ENCODE measurements around the gene ARHGEF28.
A peak's percentile ranks its signal among the peaks of the same experiment; 100 is the strongest.

ARHGEF28 gene

DNA sequence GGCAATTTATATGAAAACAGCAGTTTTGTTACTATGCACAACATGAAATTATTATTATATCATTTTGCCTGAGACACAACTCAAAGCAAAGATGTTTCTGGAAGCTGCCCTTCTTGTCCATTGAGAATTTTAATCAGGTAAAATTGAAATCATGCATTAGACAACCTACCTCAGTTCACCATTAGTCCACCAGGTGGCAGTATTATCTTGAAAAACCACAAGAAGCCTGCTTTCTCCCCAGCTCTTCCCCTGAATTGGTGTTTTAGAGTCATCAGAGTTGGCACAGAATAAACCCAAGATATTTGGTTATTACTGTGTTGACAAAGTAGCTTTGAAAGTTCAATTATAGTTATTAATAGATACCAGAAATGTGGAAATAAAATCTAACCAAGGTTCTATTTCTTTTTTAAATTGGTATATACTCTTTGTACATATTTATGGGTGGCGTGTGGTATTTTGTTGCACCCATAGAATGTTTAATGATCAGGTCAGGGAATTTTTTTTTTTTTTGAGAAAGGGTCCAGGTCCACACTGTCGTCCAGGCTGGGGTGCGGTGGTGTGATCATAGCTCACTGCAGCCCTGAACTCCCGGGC lies 34.8 kb upstream of the ARHGEF28 start:
- Histone ChIP-seq H3K79me2 (ENCODE audit: control insufficient read depth, insufficient read depth, low read length, poor library complexity) (no peaks in the 10 kb centered on the region), H2BK12ac (ENCODE audit: low read length) (no peak overlapping the region), H4K91ac (ENCODE audit: low read depth, low read length) (no peak overlapping the region), H3K14ac (ENCODE audit: low read length) (no peak overlapping the region), H3K27me3 (ENCODE audit: insufficient read depth, low read length) (no peaks in the 10 kb centered on the region), H2BK5ac (ENCODE audit: low read depth, low read length, poor library complexity) (no peak overlapping the region), H3K9me3 (ENCODE audit: insufficient read depth, low read depth, low read length) (no peaks in the 10 kb centered on the region), H4K12ac (ENCODE audit: low read depth, low read length) (no peak overlapping the region), H3K27ac (ENCODE audit: low read depth, low read length) (no peak overlapping the region), H4K8ac (ENCODE audit: low read depth, low read length) (no peak overlapping the region), H2AFZ (ENCODE audit: insufficient read depth, low read length, poor library complexity) (no peak overlapping the region), H3K18ac (ENCODE audit: low read length) (no peak overlapping the region), H2AK5ac (ENCODE audit: low read length) (no peak overlapping the region), H3K79me1 (ENCODE audit: low read length) (no peaks in the 10 kb centered on the region), H3K4ac (ENCODE audit: low read depth, low read length) (no peak overlapping the region), H3K4me1 (ENCODE audit: control insufficient read depth in 1 of 2, insufficient read depth in 2 of 2, low read length in 2 of 2) (no peaks in the 10 kb centered on the region), H3K4me3 (ENCODE audit: low read depth, low read length) (no peak overlapping the region), H3K23ac (ENCODE audit: low read length) (no peak overlapping the region), H3K36me3 (ENCODE audit: control insufficient read depth in 1 of 2, insufficient read depth in 2 of 2, low read length in 2 of 2) (no peaks in the 10 kb centered on the region), H2BK120ac (ENCODE audit: insufficient read depth, low read length, poor library complexity) (no peak overlapping the region), H3K9ac (ENCODE audit: low read length) (no peak overlapping the region), H3K4me2 (ENCODE audit: low read length) (no peak overlapping the region)
- peak; percentile 60 to 93 for DNase-seq
- WGBS (ENCODE audit: extremely low coverage, insufficient coverage, insufficient read length), result no CpG with 5 or more reads among the region's 4 CpGs

DNA sequence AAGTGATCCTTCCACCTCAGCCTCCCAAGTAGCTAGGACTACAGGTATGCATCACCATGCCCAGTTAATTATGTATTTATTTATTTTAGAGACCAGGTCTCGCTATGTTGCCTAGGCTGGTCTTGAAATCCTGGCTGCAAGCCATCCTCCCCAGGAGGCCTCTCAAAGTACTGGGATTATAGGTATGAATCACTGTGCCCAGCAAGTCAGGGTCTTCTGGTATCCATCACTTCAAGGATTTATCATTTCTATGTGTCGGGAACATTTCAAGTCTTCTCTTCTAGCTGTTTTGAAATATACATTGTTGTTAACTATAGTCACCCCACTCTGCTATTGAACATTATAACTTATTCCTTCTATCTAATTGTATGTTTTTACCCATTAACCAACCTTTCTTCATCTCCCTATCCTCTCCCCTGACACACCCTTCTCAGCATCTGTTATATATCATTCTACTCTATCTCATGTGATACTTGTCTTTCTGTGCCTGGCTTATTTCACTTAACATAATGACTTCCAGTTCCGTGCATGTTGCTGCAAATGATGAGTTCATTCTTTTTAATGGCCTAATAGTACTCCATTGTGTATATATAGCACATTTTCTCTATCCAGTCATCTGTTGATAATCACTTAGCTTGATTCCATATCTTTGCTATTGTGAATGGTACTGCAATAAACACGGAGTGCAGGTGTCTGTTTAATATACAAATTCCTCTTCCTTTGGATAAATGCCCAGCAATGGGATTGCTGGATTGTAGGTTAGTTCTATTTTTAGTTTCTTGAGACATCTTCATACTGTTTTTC lies 34.1 kb upstream of the ARHGEF28 start:
- no peak overlapping the region for H3K18ac ChIP-seq (ENCODE audit: low read length)
- no peaks in the 10 kb centered on the region for H3K79me1 ChIP-seq (ENCODE audit: low read length)
- H3K79me2 ChIP-seq (ENCODE audit: control insufficient read depth, insufficient read depth, low read length, poor library complexity), result no peaks in the 10 kb centered on the region
- H3K36me3 ChIP-seq (ENCODE audit: control insufficient read depth in 1 of 2, insufficient read depth in 2 of 2, low read length in 2 of 2), result no peaks in the 10 kb centered on the region
- no peaks in the 10 kb centered on the region for H3K27me3 ChIP-seq (ENCODE audit: insufficient read depth, low read length)
- no peak overlapping the region for H2BK5ac ChIP-seq (ENCODE audit: low read depth, low read length, poor library complexity)
- no CpG with 5 or more reads among the region's 4 CpGs for WGBS (ENCODE audit: extremely low coverage, insufficient coverage, insufficient read length)
- no peak overlapping the region for H3K27ac ChIP-seq (ENCODE audit: low read depth, low read length)
- no peak overlapping the region for H3K4me3 ChIP-seq (ENCODE audit: low read depth, low read length)
- no peaks in the 10 kb centered on the region for H3K9me3 ChIP-seq (ENCODE audit: insufficient read depth, low read depth, low read length)
- H3K4me1 ChIP-seq (ENCODE audit: control insufficient read depth in 1 of 2, insufficient read depth in 2 of 2, low read length in 2 of 2), result no peaks in the 10 kb centered on the region
- H4K91ac ChIP-seq (ENCODE audit: low read depth, low read length), result no peak overlapping the region
- no peak for DNase-seq
- H4K12ac ChIP-seq (ENCODE audit: low read depth, low read length), result no peak overlapping the region
- no peak overlapping the region for H3K4me2 ChIP-seq (ENCODE audit: low read length)
- no peak overlapping the region for H3K4ac ChIP-seq (ENCODE audit: low read depth, low read length)
- no peak overlapping the region for H3K9ac ChIP-seq (ENCODE audit: low read length)
- no peak overlapping the region for H2AFZ ChIP-seq (ENCODE audit: insufficient read depth, low read length, poor library complexity)
- H4K8ac ChIP-seq (ENCODE audit: low read depth, low read length), result no peak overlapping the region
- H3K23ac ChIP-seq (ENCODE audit: low read length), result no peak overlapping the region
- no peak overlapping the region for H2BK120ac ChIP-seq (ENCODE audit: insufficient read depth, low read length, poor library complexity)
- no peak overlapping the region for H2AK5ac ChIP-seq (ENCODE audit: low read length)
- H2BK12ac ChIP-seq (ENCODE audit: low read length), result no peak overlapping the region
- no peak overlapping the region for H3K14ac ChIP-seq (ENCODE audit: low read length)

DNA sequence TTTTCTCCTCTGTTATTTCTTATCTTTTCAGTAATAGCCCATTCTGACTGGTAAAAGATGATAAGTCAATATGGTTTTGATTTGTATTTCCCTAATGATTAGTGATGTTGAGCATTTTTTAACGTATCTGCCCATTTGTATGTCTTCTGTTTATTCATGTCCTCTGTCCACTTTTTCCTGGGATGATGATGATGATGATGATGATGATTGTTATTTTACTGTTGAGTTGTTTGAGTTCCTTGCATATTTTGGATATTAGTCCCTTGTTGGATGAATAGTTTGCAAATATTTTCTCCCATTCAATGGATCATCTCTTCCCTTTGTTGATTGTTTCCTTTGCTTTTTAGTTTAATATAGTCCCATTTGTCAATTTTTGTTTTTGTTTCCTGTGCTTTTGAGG lies 33.4 kb upstream of the ARHGEF28 start:
- Histone ChIP-seq H3K4me2 (ENCODE audit: low read length) (no peak overlapping the region), H3K36me3 (ENCODE audit: control insufficient read depth in 1 of 2, insufficient read depth in 2 of 2, low read length in 2 of 2) (no peaks in the 10 kb centered on the region), H3K27ac (ENCODE audit: low read depth, low read length) (no peak overlapping the region), H4K8ac (ENCODE audit: low read depth, low read length) (no peak overlapping the region), H2BK120ac (ENCODE audit: insufficient read depth, low read length, poor library complexity) (no peak overlapping the region), H2BK5ac (ENCODE audit: low read depth, low read length, poor library complexity) (no peak overlapping the region), H2AFZ (ENCODE audit: insufficient read depth, low read length, poor library complexity) (no peak overlapping the region), H3K9me3 (ENCODE audit: insufficient read depth, low read depth, low read length) (no peaks in the 10 kb centered on the region), H3K4me3 (ENCODE audit: low read depth, low read length) (no peak overlapping the region), H3K18ac (ENCODE audit: low read length) (no peak overlapping the region), H4K12ac (ENCODE audit: low read depth, low read length) (no peak overlapping the region), H3K4ac (ENCODE audit: low read depth, low read length) (no peak overlapping the region), H3K14ac (ENCODE audit: low read length) (no peak overlapping the region), H3K23ac (ENCODE audit: low read length) (no peak overlapping the region), H3K9ac (ENCODE audit: low read length) (no peak overlapping the region), H3K4me1 (ENCODE audit: control insufficient read depth in 1 of 2, insufficient read depth in 2 of 2, low read length in 2 of 2) (no peaks in the 10 kb centered on the region), H2BK12ac (ENCODE audit: low read length) (no peak overlapping the region), H2AK5ac (ENCODE audit: low read length) (no peak overlapping the region), H3K79me2 (ENCODE audit: control insufficient read depth, insufficient read depth, low read length, poor library complexity) (no peaks in the 10 kb centered on the region), H3K27me3 (ENCODE audit: insufficient read depth, low read length) (no peaks in the 10 kb centered on the region), H3K79me1 (ENCODE audit: low read length) (no peaks in the 10 kb centered on the region), H4K91ac (ENCODE audit: low read depth, low read length) (no peak overlapping the region)
- DNase-seq, result no peak
- WGBS (ENCODE audit: extremely low coverage, insufficient coverage, insufficient read length), result no CpG with 5 or more reads among the region's 1 CpG

DNA sequence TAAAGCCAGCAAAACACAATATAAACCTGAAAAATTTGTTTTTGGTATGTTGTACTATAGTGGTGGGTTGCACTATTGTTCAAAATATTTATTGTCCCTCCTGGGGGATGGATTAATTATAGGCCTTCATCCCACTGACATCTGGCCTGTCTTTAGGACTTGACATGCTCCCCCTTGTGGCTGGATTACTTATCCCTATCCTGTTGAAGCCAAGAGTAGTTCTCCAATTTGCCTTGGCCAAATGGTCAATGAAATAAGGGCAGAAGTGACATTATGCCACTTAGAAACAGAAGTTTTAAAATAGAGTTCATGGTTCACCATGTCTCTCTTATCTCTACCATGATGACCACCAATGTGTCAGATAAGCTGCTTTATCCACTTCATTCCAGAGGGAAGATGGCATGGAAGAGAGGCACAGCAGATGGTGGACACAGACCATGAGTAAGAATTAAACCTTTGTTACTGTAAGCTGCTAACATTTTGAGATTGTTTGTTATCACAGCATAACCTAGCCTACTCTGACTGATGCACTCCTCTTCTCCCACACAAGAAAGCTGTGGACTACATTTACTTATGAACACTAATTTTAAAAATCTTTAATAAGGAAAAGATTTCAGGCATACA lies 29.2 kb upstream of the ARHGEF28 start:
- H3K9ac ChIP-seq (ENCODE audit: low read length), result no peak overlapping the region
- no peak overlapping the region for H3K4me3 ChIP-seq (ENCODE audit: low read depth, low read length)
- no peaks in the 10 kb centered on the region for H3K36me3 ChIP-seq (ENCODE audit: control insufficient read depth in 1 of 2, insufficient read depth in 2 of 2, low read length in 2 of 2)
- peak in 1 of 2 donors; percentile 62 for DNase-seq
- H3K23ac ChIP-seq (ENCODE audit: low read length), result no peak overlapping the region
- no peak overlapping the region for H2BK5ac ChIP-seq (ENCODE audit: low read depth, low read length, poor library complexity)
- H3K27me3 ChIP-seq (ENCODE audit: insufficient read depth, low read length), result no peaks in the 10 kb centered on the region
- H3K18ac ChIP-seq (ENCODE audit: low read length), result no peak overlapping the region
- H3K79me1 ChIP-seq (ENCODE audit: low read length), result no peaks in the 10 kb centered on the region
- H2BK12ac ChIP-seq (ENCODE audit: low read length), result no peak overlapping the region
- H3K9me3 ChIP-seq (ENCODE audit: insufficient read depth, low read depth, low read length), result no peaks in the 10 kb centered on the region
- no peak overlapping the region for H2BK120ac ChIP-seq (ENCODE audit: insufficient read depth, low read length, poor library complexity)
- H4K12ac ChIP-seq (ENCODE audit: low read depth, low read length), result no peak overlapping the region
- H3K14ac ChIP-seq (ENCODE audit: low read length), result no peak overlapping the region
- H3K4ac ChIP-seq (ENCODE audit: low read depth, low read length), result no peak overlapping the region
- no peaks in the 10 kb centered on the region for H3K79me2 ChIP-seq (ENCODE audit: control insufficient read depth, insufficient read depth, low read length, poor library complexity)
- no peaks in the 10 kb centered on the region for H3K4me1 ChIP-seq (ENCODE audit: control insufficient read depth in 1 of 2, insufficient read depth in 2 of 2, low read length in 2 of 2)
- no peak overlapping the region for H3K27ac ChIP-seq (ENCODE audit: low read depth, low read length)
- no peak overlapping the region for H2AK5ac ChIP-seq (ENCODE audit: low read length)
- H2AFZ ChIP-seq (ENCODE audit: insufficient read depth, low read length, poor library complexity), result no peak overlapping the region
- H4K8ac ChIP-seq (ENCODE audit: low read depth, low read length), result no peak overlapping the region
- no peak overlapping the region for H3K4me2 ChIP-seq (ENCODE audit: low read length)
- H4K91ac ChIP-seq (ENCODE audit: low read depth, low read length), result no peak overlapping the region

Data from trophoblast cell (in vitro differentiated cells and primary cell).